ENCODE measurements around the gene DNAH17. TPM values are rescaled to one million over a fixed set of nuclear protein-coding genes. Genes with fewer than 3 reads are reported as not detected.

Gene DNAH17
- total RNA-seq, 1 donor from 2014 or later, result not detected

DNA sequence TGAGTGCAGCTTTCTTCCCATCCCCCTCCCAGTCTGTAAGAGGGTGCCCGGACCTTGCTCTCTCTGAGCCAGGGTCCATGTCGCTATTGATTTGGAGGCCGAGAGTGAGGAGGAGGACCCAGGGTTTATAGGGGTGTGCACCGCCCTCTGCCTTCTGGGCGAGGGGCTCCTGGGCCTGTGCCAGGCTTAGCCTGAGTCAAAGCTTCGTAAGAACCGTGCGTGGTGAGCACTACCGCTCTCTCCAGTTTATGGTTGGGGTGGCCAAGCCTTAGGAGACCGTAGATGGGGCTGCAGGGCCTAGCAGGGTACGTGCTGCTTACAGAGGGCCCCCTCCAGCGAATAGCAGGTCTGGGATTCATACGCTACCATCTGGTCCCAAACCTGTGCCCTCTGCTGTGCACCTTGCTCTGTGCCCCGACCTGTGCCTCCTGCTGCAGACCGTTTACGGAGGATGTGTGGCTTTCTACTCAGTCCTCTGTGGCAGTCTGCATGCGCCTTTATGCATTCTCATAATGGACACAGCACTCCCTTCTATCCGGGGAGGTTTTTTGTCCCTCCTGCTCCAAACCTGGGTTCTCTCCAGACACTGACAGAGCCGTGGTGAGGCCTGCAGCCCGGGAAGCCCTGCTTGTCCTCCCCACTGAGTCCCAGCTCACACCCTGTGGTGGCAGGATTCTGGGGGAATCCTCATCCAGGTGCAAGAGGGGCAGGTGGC is 144.0 kb downstream of the DNAH17 start:
- ATAC-seq (ENCODE audit: poor library complexity), result no peak
- no peak for DNase-seq
- intact Hi-C loops (cut with DNase I), result no loop called here

DNA sequence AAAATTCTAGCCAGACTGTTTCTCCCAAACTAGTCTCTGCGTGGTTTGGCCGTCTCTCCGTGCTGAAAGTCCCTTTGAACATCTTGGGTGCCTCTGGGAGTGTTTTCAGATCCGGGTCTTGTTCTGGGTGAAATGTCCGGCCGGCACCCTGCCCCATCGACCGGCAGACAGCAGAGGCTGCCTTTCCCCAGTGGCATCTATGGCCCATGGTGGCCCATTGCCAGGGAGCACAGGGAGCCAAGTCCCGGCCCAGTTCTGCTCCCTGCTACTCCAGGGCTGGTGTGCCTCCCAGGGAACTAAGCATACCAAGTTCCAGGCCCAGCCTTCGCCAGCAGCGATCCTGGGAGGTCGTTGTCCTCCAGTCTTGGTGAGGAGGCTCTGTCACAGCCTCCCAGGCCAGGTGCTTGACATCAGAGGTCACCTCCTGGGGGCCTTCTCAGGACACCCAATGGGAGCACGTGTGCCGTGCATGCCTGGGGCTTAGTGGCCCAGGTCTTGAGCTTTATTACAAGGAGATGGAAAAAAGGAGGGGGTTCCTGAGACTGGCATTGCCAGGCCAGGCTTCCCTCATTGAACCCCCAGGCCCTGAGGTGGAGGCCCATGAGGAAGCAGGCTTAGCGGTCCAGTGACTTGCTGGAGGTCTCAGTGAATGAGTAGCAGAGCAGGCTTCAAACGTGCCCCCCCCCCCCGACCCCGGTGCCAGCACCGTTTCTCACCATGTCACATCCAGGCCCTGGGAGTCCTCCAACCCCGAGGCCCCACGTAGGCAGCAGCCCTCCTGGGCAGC is 144.8 kb downstream of the DNAH17 start:
- peak; percentile 33 for ATAC-seq (ENCODE audit: poor library complexity)
- DNase-seq, result no peak
- intact Hi-C loops (cut with DNase I), result no loop called here

DNA sequence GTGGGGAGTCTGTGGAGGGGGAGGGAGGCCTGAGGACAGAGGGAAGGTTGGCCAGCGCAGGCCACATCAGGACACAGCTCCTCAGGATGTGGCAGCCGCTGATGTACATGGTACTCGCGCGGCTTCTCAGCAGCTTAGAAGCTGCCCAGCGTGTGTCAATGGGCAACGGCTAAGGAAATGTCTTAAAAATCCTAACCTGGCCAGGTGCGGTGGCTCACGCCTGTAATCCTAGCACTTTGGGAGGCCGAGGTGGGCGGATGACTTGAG is 145.6 kb downstream of the DNAH17 start:
- intact Hi-C loops (cut with DNase I), result no loop called here
- DNase-seq (no peak), ATAC-seq (ENCODE audit: poor library complexity) (no peak)

DNA sequence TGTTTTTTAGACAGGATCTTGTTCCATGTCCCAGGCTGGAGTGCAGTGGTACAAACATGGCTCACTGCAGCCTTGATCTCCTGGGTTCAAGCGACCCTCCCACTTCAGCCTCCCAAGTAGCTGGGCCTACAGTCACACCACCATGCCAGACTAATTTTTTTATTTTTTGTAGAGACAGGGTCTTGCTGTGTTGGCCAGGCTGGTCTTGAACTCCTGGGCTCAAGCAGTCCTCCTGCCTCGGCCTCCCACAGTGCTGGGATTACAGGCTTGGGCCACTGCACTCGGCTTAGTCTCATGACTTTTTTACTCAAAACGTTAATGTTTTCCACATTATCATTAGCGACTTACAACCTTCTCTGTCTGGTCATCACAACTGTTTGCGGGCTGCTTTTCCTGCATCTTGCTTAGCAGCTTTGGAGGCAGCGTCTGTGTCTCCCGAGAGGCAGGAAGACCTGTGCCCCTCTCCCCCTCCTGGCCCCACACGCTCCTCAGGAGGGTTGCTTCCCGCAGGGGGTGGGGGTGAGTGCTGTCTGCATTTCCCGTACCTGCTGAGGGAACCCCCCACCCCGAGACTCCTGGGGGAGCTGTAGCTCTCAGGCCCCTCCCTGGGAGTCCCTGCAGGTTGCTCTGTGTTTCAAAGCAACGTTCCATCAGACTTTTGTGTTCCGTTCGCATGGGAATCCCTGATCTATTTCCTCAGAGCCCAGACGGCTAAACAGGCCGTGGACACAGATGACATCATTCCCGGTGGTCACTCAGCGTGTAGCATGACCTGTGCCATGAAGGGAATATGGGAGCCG is 146.1 kb downstream of the DNAH17 start:
- intact Hi-C loops (cut with DNase I), result no loop called here
- DNase-seq (no peak), ATAC-seq (ENCODE audit: poor library complexity) (no peak)

DNA sequence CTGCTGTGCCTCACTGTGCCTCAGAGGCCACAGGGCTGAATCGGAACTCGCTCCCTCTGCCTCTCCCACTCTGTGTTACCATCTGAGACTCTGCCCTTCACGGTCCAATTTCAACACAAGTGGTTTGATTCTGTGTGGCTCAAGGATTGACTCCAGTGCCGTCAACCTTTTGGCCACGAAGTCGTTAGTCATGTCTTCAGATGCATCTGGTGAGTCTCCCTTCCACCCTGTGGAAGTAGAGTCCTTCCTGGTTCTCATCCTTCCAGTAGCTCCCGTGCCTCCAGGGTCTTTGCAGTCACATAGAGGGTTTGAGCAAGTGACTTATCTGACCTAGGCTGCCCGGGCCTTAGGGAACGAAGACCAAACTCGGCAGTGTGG is 147.6 kb downstream of the DNAH17 start:
- intact Hi-C loops (cut with DNase I), result loop anchor here (10.0 kb wide), 1 partner anchor 315 kb away; no protein-coding TSS in a partner anchor
- DNase-seq, result no peak
- ATAC-seq (ENCODE audit: poor library complexity), result no peak

DNA sequence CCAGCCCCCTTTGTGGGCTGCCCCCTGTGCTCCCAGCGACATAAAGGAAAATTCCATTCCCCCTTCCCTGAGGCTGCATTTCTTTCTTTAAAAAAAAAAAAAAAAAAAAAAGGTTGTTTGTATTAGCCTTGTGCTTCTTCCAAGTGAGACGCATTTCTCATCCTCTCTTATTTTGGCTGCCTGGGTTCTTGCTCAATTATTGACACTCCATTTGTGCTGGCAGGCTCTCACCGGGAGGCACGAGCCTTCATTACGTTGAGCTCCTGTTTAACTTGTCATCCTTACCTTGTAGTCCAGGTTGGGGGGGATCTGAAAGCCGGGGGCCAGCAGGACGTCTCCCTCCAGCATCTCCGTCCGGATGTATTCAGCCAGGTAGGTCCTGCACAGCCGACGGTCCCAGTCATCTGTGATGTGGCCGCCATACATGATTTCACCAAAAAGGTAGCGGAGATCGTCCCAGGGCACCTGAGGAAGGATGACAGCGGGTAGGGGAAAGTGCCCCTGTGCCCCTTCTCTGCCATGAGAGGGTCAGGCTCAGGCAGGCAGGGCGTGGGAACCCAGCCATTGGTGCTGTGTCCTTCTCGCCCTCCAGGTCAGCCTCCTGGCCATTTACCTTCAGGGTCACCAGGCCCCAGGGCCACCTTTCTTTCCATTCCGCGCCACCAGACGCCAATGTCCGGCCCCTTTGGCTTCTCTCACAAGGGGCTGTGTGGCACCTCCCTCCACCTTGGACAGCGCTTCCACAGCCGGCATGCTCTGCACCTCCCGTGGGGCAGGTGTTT is 148.2 kb downstream of the DNAH17 start:
- intact Hi-C loops (cut with DNase I), result loop anchor here (10.0 kb wide), 1 partner anchor 314 kb away; no protein-coding TSS in a partner anchor
- ATAC-seq (ENCODE audit: poor library complexity) (no peak), DNase-seq (no peak)

DNA sequence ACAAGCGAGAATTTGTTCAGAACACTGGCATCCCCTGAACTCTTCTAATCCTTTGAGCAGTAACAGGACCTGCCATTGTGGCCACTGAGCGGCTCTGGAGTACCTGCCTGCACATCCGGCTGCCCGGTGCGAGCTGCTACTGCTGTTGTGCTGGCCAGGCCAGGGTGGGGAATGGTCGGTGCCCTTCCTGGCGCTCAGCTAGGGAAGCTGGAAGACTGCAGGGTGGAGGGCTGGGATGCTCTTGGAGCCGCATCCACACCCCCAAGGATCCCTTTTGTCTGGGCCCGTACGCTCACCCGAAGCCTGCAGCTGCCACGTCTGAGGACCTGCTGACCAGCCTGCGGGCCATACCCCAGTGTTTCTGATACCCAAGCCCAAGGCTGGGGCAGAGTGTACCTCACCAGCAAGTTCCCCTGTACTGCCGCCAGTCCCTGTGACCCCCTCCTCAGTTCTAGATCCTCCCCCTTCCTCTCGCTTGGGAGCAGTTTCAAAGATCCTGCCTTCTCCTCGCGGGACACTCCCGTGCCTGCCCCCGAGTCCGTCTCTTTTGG is 149.1 kb downstream of the DNAH17 start:
- DNase-seq (no peak), ATAC-seq (ENCODE audit: poor library complexity) (no peak)
- intact Hi-C loops (cut with DNase I), result loop anchor here (10.0 kb wide), 1 partner anchor 313 kb away; no protein-coding TSS in a partner anchor

DNA sequence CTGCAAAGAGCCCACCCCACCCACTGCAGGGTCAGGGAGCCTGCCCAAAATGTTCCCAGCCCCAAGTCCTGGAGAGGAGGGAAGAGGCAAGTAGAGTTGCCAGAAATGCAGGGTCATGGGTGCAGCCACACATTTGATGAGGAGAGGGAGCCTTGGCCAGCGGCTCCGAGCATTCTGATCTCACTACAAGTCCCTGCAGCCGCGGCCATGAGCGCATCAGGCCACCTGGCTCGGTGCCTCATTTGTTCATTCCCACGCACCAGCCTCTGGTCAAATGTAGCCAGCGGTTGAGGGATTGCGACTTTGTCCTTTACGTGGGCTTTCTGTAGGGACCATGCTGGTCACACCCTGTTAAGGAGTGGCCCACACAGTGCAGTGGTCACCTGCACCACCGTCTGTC is 150.1 kb downstream of the DNAH17 start:
- ATAC-seq (ENCODE audit: poor library complexity), result no peak
- intact Hi-C loops (cut with DNase I), result loop anchor here (10.0 kb wide), 1 partner anchor 312 kb away; no protein-coding TSS in a partner anchor
- no peak for DNase-seq

DNA sequence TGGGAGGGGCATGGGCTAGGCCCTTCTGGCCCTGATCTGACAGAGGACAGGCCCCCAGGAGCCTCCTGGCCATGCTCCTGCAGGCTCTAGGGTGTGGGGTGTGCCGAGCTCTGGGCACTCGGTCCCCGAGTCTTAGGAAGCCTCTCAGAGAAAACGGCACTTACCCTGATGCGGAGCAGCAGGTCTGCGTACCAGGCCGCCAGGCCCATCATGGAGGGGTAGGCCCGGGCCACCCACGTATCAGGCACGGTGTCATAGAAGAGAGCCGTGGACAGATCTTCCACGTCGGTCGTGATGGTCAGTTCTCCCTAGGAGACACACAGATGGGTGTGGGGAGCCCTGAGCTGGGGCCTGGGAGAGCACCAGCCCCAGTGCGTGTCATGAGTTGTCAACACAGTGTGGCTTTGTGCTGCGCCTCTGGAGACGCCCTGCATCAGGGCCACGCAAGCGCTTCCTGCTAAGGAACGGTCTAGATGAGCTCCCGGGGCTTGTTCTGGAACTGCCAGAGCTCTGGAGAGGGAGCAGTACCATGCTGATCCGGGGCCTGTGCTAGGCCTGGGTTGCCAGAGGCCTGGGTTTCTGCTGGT is 150.8 kb downstream of the DNAH17 start:
- ATAC-seq (ENCODE audit: poor library complexity), result no peak
- no peak for DNase-seq
- intact Hi-C loops (cut with DNase I), result loop anchor here (10.0 kb wide), 1 partner anchor 312 kb away; no protein-coding TSS in a partner anchor

DNA sequence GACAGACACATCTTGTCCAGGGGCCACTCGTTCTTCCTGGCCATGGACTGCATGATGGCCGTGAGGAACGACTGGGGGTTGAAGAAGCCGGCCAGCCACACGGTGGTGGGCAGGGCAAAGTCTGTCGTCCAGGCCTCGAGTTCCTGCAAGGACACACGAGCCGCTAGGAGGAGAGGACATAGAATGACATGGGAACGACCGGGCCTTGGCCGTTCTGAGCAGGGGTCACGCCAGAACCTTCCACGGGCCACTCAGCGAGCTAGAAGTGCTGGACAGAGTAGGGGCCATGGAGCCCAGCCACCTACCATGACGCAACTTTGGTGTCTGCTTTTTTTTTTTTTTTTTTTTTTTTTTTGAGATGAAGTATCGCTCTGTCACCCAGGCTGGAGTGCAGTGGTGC is 151.8 kb downstream of the DNAH17 start:
- peak; percentile 68 for DNase-seq
- ATAC-seq (ENCODE audit: poor library complexity), result no peak
- intact Hi-C loops (cut with DNase I), result loop anchor here (10.0 kb wide), 1 partner anchor 311 kb away; no protein-coding TSS in a partner anchor

DNA sequence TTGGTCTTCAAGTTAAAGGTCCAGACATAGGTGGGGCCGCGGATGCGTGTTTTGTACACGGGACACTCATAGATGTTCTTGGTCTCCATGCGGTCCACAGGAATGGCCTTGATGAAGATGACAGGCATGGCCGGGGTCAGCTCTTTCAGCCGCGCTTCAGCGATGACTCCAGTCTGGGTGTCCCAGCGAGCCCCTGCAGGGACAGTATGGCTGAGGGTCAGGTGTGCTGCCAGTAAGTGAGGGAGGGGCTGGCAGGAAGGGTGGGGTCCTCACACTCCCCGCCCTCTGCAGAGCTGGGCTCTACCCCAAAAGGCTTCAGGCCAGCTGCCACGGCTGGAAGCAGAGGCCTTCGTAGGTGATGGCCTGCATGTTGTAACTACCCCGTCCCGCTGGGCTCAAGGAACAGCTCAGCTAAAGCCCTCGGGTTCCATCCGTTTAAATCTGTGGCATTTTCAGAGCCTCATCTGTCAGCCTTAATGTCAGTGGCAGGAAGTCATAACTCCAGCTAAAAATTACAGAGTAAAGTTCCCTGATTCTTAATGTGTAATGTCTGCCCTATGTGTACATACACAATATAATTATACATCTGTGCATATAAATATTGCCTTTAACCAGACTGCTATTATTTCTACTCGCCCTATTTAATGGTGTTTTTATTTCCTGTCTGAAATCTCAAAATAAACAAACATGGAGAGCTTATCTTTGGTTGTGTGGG is 153.1 kb downstream of the DNAH17 start:
- intact Hi-C loops (cut with DNase I), result loop anchor here (2.0 to 10.0 kb wide), 4 partner anchors 63 to 309 kb away; partner anchors contain the start of gene SOCS3
- DNase-seq (no peak), ATAC-seq (ENCODE audit: poor library complexity) (no peak)

DNA sequence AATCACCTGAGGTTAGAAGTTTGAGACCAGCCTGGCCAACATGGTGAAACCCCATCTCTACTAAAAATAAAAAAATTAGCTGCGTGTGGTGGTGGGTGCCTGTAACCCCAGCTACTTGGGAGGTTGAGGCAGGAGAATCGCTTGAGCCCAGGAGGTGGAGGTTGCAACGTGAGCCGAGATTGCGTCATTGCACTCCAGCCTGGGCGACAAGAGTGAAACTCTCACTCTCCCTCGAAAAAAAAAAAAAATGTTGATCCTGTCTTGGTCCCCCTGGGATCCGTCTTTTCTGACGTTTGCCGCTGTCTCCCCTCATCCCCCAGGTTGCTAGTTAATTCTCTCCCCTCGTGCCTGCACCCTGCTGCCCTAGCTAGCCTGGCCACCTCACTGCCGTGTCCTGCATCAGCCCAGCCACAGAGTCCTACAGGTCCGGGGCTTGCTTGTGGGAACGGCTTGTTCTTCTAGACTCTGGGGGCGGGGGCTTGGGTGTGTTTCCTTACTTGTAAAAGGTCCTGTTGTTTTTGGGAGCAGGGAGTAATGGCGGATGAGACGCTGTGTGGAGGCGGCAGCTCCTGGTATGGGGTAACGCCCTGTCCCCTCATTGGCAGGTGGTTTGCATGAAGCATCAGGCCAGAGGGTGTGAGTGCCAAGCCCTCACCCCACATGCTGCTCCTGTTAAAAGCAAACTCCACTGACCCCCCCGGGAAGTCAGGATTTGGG is 154.2 kb downstream of the DNAH17 start:
- DNase-seq, result no peak
- no peak for ATAC-seq (ENCODE audit: poor library complexity)
- intact Hi-C loops (cut with DNase I), result loop anchor here (2.0 to 10.0 kb wide), 4 partner anchors 62 to 308 kb away; partner anchors contain the start of gene SOCS3

DNA sequence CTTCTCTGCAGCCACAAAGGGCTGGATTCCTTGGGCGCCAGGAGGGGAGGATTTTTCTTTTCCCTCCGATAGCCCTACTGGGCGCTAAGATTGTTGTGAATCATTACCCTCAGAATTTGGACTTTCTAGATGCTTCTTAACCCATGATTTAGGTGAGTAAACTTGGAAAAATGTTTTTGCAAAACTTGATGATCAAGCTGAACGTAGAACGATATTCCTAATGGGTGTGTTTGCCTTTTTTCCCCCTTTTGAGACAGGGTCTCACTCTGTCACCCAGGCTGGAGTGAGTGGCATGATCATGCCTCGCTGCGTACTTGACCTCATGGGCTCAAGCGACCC is 155.0 kb downstream of the DNAH17 start:
- intact Hi-C loops (cut with DNase I), result loop anchor here (2.0 to 10.0 kb wide), 4 partner anchors 61 to 307 kb away; partner anchors contain the start of gene SOCS3
- DNase-seq, result no peak
- no peak for ATAC-seq (ENCODE audit: poor library complexity)

DNA sequence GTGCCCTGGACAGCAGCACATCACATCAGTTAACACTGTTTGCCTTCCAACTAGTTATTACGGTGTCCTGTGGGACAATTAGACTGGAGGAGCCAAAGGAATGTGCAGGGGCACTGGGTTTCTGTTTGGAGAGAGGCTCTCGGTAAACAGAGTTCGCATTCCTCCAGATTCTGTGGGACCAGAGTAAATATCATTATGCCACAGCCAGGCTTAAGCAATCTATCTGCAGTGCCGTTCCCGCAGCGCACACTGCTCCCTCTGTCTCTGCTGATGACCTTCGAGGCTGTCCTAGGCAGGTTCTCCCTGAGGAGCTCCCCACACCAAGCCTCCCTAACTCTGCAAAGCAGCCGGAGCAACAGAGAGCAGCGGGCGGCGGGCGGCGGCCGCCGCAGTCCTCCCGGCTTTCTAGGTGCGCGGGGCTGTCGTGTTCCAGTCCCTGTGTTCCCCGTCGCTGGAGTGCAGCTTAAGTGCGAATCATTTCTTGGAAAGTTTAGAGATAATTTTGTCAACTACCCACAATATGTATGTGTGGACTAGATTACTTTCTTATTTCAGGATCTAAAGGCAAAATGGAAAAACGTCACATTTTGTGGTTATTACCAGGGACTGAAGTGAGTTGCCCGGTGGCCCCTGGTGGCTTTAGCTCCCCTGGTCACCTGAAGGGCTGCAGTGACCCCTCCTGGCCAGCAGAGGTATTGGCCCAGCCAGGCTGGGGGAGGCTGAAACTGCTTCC is 155.5 kb downstream of the DNAH17 start:
- intact Hi-C loops (cut with DNase I), result loop anchor here (2.0 to 10.0 kb wide), 4 partner anchors 61 to 307 kb away; partner anchors contain the start of gene SOCS3
- peak; percentile 86 for ATAC-seq (ENCODE audit: poor library complexity)
- peak; percentile 88 for DNase-seq

DNA sequence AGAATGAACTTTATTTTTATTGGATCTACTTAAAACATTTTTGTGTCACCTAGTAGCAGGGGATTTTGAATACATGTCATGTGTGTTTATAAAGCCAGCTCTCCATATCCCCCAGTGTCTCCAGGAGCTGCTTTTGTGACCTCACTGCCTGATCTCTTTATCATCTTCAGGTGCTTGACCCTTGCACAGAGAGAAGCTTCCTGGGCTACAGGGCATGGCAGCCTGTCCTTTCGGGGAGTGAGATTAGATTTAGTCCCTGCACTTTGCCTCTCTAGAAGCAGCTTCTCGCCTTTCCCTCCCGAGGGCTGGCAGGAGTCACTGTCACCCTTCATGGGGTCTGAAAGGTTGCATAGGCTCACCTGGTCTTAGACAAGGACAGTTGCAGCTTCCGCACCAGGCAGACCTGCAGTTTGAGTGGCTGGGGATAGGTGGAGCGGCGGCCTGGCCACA is 156.1 kb downstream of the DNAH17 start:
- intact Hi-C loops (cut with DNase I), result loop anchor here (10.0 kb wide), 1 partner anchor 306 kb away; no protein-coding TSS in a partner anchor
- ATAC-seq (ENCODE audit: poor library complexity), result no peak
- DNase-seq, result no peak

Data from Right ventricle myocardium superior (tissue), 1 donor.